ENCODE results near the gene RAG2.

RAG2 gene

DNA sequence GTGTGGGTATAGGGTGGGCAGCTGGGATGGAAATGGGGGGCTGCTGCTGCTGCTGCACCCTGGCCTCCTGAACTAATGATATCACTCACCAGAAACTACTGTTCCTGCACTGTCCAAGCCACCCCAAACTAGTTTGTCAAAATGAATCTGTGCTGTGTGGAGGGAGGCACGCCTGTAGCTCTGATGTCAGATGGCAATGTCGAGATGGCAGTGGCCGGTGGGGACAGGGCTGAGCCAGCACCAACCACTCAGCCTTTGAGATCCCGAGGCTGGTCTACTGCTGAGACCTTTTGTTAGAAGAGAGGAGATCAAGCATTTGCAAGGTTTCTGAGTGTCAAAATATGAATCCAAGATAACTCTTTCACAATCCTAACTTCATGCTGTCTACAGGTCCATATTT is 28.9 kb downstream of the RAG2 start:
- TF ChIP-seq, protein P1, sequence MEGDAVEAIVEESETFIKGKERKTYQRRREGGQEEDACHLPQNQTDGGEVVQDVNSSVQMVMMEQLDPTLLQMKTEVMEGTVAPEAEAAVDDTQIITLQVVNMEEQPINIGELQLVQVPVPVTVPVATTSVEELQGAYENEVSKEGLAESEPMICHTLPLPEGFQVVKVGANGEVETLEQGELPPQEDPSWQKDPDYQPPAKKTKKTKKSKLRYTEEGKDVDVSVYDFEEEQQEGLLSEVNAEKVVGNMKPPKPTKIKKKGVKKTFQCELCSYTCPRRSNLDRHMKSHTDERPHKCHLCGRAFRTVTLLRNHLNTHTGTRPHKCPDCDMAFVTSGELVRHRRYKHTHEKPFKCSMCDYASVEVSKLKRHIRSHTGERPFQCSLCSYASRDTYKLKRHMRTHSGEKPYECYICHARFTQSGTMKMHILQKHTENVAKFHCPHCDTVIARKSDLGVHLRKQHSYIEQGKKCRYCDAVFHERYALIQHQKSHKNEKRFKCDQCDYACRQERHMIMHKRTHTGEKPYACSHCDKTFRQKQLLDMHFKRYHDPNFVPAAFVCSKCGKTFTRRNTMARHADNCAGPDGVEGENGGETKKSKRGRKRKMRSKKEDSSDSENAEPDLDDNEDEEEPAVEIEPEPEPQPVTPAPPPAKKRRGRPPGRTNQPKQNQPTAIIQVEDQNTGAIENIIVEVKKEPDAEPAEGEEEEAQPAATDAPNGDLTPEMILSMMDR (IDR thresholded peaks at IDR 0.05; ENCODE audit: borderline replicate concordance, insufficient read depth, low read depth, low read length): no peak
- no peak overlapping the region for H3K4me3 ChIP-seq (ENCODE audit: low read depth, low read length)

DNA sequence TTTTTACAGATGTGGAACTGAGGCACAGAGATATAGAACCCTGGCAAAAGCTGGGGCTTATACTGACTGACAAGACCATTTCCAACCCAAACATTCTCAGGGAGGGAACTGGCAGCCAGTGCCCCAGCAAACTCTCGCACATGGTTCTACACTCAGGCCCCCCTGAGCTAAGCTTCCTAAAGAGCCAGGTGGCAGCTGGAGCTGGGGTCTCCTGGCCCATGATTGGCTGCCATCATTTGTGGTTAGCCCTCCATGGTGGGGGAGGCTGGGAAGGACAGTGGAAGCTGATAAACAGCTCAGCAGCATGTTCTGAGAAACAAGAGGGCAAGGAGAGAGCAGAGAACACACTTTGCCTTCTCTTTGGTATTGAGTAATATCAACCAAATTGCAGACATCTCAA is 30.3 kb downstream of the RAG2 start, which contains the start of gene RAG1:
Gene RAG1 (plus strand): TSS at position 314 of the 400 bp plus-strand sequence. CDS start 5,298 bp downstream, outside the sequence.
- H3K4me3 ChIP-seq (ENCODE audit: low read depth, low read length): no peak within 1 kb of the TSS
- TF ChIP-seq, protein P1 (IDR thresholded peaks at IDR 0.05; ENCODE audit: borderline replicate concordance, insufficient read depth, low read depth, low read length): no peak

- H3K4me3 ChIP-seq (ENCODE audit: low read depth, low read length): no peak overlapping the region
- TF ChIP-seq, protein P1 (IDR thresholded peaks at IDR 0.05; ENCODE audit: borderline replicate concordance, insufficient read depth, low read depth, low read length): no peak
Measured at GRCh38 chr11:36566407-36567053, 31.5 kb downstream of the RAG2 start.

DNA sequence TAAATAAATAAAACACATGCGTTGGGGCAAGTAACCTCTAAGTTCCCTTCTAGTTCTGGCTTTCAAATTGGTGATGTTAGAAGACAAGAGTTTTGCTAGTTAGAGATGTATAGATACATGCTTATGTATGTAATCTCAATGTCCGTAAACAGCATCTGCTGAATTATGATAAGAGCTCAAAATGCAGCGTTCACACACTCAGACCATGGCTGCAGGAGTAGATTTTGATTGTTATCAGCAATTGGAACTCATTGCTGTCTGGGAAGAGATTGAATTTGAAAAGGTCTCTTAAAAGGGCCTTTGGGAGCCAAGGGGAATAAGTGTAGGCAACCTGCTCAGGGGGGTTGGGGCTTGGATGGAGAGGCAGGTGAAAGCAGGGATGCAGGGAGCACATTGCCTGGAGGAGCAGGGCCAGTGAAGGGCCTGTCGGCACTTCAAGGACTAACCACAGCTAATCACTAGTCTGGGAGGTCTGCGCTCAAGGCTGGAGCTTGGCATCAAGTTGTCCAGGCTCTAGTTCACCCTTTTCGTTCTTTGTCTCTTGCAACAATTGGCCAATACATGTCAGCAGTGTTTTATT is 32.9 kb downstream of the RAG2 start:
- no peak overlapping the region for H3K4me3 ChIP-seq (ENCODE audit: low read depth, low read length)
- TF ChIP-seq, protein P1 (IDR thresholded peaks at IDR 0.05; ENCODE audit: borderline replicate concordance, insufficient read depth, low read depth, low read length): no peak

GRCh38 chr11:36564376-36565030 is 33.5 kb downstream of the RAG2 start:
- TF ChIP-seq, protein P1 (IDR thresholded peaks at IDR 0.05; ENCODE audit: borderline replicate concordance, insufficient read depth, low read depth, low read length): peak; percentile 36; the same call in 1 of the 2 replicates
- no peak overlapping the region for H3K4me3 ChIP-seq (ENCODE audit: low read depth, low read length)

DNA sequence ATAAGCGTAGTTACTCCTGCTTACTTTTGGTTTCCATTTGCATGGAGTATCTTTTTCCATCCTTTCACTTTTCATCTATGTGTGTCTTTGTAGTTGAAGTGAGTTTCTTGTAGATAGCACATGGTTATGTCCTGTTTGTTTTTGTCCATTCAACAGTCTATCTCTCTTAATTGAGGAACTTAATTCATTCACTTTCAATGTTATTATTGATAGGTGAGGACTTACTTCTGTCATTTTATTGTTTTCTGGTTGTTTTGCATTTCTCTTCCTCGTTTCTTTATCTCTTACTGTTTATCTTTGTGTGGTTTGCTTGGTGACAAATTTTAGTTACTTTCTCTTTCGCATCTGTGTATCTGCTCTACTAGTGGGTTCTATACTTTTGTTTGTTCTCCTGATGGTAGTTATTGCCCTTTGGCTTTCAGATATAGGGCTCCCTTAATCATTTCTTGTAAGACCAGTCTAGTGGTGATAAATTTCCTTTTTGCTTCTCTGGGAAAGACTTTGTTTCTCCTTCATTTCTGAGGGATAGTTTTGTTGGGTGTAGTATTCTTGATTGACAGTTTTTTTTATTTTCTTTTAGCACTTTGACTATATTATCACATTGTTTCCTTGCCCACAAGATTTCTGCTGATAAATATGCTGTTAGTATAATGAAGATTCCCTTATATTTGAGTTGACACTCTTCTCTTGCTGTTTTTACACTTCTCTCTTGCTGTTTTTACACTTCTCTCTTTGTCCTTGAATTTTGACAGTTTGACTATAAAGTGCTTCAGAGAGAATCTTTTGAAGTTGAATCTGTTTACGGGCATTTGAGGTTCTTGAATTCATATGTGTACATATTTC is 39.2 kb downstream of the RAG2 start:
- no peak overlapping the region for H3K4me3 ChIP-seq (ENCODE audit: low read depth, low read length)
- TF ChIP-seq, protein P1 (IDR thresholded peaks at IDR 0.05; ENCODE audit: borderline replicate concordance, insufficient read depth, low read depth, low read length): no peak

Measured in GM12875 (cell line).